A549 (cell line): ENCODE results near the gene KLK12. TPM values are rescaled to one million over a fixed set of nuclear protein-coding genes. Genes with fewer than 3 reads are reported as not detected.

Source experiments
- ATAC-seq, 2 experiments: fragments of 200-7000 bp in 1 of 2; fragments of >200 bp in 1 of 2; cut with Nextera tagmentation in 1 of 2; cut with Tn5 transposase in 1 of 2; 3 replicates each; pipeline versions ENCODE4 v1.8.0 to v1.9.1; 2018 to 2020; ENCODE audit warnings: mild to moderate bottlenecking in 1 of 2, moderate library complexity in 1 of 2
- CTCF ChIA-PET: fragments of 300-600 bp; sonication (Branson Sonifier 250); formaldehyde crosslinking; extraction: SDS; loops from one replicate; lab custom pipeline; 2021; ENCODE audit warnings: antibody characterized with exemption, inconsistent platforms; lab: Yijun Ruan, JAX
- POLR2A ChIA-PET: fragments of 350-600 bp; formaldehyde crosslinking; extraction: SDS; loops from one replicate; lab custom pipeline; 2021; ENCODE audit warnings: antibody characterized with exemption, inconsistent platforms; lab: Yijun Ruan, JAX
- DNase-seq, 2 experiments: peaks; one replicate each; pipeline versions ENCODE4 v3.0.0 to v3.0.0-alpha.2; 2011 to 2016; ENCODE audit warnings: low read depth in 1 of 2, low spot score in 1 of 2
- FAIRE-seq: peaks from 2 replicates; lab custom pipeline; 2011; peaks lifted over from hg19 to GRCh38; lab: Jason Lieb, UNC
- H3K27ac ChIP-seq, 2 experiments: fragments of >200 bp; sonication (Bioruptor Twin); formaldehyde crosslinking; 3 replicates each; pipeline ENCODE4 v1.5.1; 2016 to 2017
- H3K4me1 ChIP-seq: fragments of >200 bp; sonication (Bioruptor Twin); formaldehyde crosslinking; 3 replicates; pipeline ENCODE4 v1.6.1; 2016
- H3K4me2 ChIP-seq: fragments of >200 bp; sonication (Bioruptor Twin); formaldehyde crosslinking; 3 replicates; pipeline ENCODE4 v1.6.1; 2016
- H3K4me3 ChIP-seq: fragments of >200 bp; sonication (Bioruptor Twin); formaldehyde crosslinking; 3 replicates; pipeline ENCODE4 v1.5.1; 2016
- H3K9me3 ChIP-seq: fragments of >200 bp; sonication (Bioruptor Twin); formaldehyde crosslinking; 3 replicates; pipeline ENCODE4 v1.6.1; 2016
- BHLHE40 ChIP-seq: IDR thresholded peaks from 2 replicates; pipeline ENCODE4 v1.6.1; 2012; ENCODE audit warnings: low read depth, low read length, inconsistent platforms
- CBX2 ChIP-seq: fragments of 200-600 bp; sonication (generic); IDR thresholded peaks from 2 replicates; pipeline ENCODE4 v1.6.1; 2016; ENCODE audit warnings: low read depth, mild to moderate bottlenecking, borderline replicate concordance
- CBX8 ChIP-seq: fragments of 200-600 bp; sonication (generic); IDR thresholded peaks from 2 replicates; pipeline ENCODE4 v1.6.1; 2016
- CHD2 ChIP-seq: fragments of 150-350 bp; IDR thresholded peaks from 2 replicates; pipeline ENCODE4 v1.6.1; 2014; ENCODE audit warnings: low read length; ENCODE audit not compliant: partially characterized antibody
- EHMT2 ChIP-seq: fragments of 200-600 bp; sonication (generic); IDR thresholded peaks from 2 replicates; pipeline ENCODE4 v1.6.1; 2016; ENCODE audit warnings: antibody characterized with exemption, low read depth, mild to moderate bottlenecking, moderate library complexity
- ELK1 ChIP-seq: fragments of 150-350 bp; IDR thresholded peaks from 2 replicates; pipeline ENCODE4 v1.6.1; 2014; ENCODE audit warnings: low read depth, mild to moderate bottlenecking, low read length
- ESRRA ChIP-seq: fragments of 150-350 bp; IDR thresholded peaks from 2 replicates; pipeline ENCODE4 v1.6.1; 2014; ENCODE audit warnings: mild to moderate bottlenecking, low read length, borderline replicate concordance
- GATA3 ChIP-seq: IDR thresholded peaks from 2 replicates; pipeline ENCODE4 v1.6.1; 2012; ENCODE audit warnings: borderline replicate concordance
- HDAC2 ChIP-seq: fragments of 200-600 bp; sonication (generic); IDR thresholded peaks from 2 replicates; pipeline ENCODE4 v1.6.1; 2016
- HMGXB4 ChIP-seq: fragments of 250-450 bp; sonication (Bioruptor Pico); IDR thresholded peaks from 2 replicates; pipeline ENCODE4 v1.5.0; 2021; ENCODE audit warnings: mild to moderate bottlenecking, moderate library complexity, borderline replicate concordance
- HOXB5 ChIP-seq: fragments of 250-450 bp; sonication (Bioruptor Pico); IDR thresholded peaks from 2 replicates; pipeline ENCODE4 v1.5.0; 2020; ENCODE audit warnings: mild to moderate bottlenecking, moderate library complexity
- JUNB ChIP-seq: fragments of >200 bp; sonication (Bioruptor Twin); formaldehyde crosslinking; IDR thresholded peaks from 2 replicates; pipeline ENCODE4 v1.6.1; 2016
- MAFK ChIP-seq: fragments of 450-650 bp; IDR thresholded peaks from 2 replicates; pipeline ENCODE4 v1.6.1; 2014; ENCODE audit not compliant: partially characterized antibody
- MAX ChIP-seq: IDR thresholded peaks from 2 replicates; pipeline ENCODE4 v1.6.1; 2012
- NFE2L2 ChIP-seq: fragments of 150-350 bp; conservative IDR thresholded peaks from 2 replicates; pipeline ENCODE4 v1.6.1; 2014; ENCODE audit warnings: low read length
- PBX3 ChIP-seq: IDR thresholded peaks from 2 replicates; pipeline ENCODE4 v1.6.1; 2012
- PHF8 ChIP-seq: fragments of 200-600 bp; sonication (generic); IDR thresholded peaks from 2 replicates; pipeline ENCODE4 v1.6.1; 2016; ENCODE audit warnings: low read depth, mild to moderate bottlenecking, antibody characterized with exemption, moderate library complexity, borderline replicate concordance
- POLR2AphosphoS2 ChIP-seq: conservative IDR thresholded peaks from 2 replicates; pipeline ENCODE4 v1.6.1; 2012; ENCODE audit warnings: low read length, improper control_type of control experiment, inconsistent platforms
- RAD21 ChIP-seq, 2 experiments: fragments of >200 bp in 1 of 2; sonication (Bioruptor Twin) in 1 of 2; formaldehyde crosslinking in 1 of 2; IDR thresholded peaks in 1 of 2; conservative IDR thresholded peaks in 1 of 2; 2 replicates in 1 of 2; 3 replicates in 1 of 2; pipeline ENCODE4 v1.6.1; 2012 to 2018; ENCODE audit warnings: inconsistent platforms in 1 of 2
- RCOR1 ChIP-seq: fragments of 150-350 bp; IDR thresholded peaks from 2 replicates; pipeline ENCODE4 v1.6.1; 2014; ENCODE audit warnings: antibody characterized with exemption, low read length, low read depth
- REST ChIP-seq: fragments of 200-600 bp; sonication (generic); IDR thresholded peaks from 2 replicates; pipeline ENCODE4 v1.6.1; 2016; ENCODE audit warnings: antibody characterized with exemption, mild to moderate bottlenecking, moderate library complexity
- RNF2 ChIP-seq: fragments of 200-600 bp; sonication (generic); IDR thresholded peaks from 2 replicates; pipeline ENCODE4 v1.6.1; 2016; ENCODE audit warnings: low read depth, mild to moderate bottlenecking, antibody characterized with exemption, moderate library complexity, borderline replicate concordance
- TP53 ChIP-seq: fragments of 250-450 bp; sonication (Bioruptor Pico); IDR thresholded peaks from 2 replicates; pipeline ENCODE4 v1.5.0; 2021; ENCODE audit warnings: mild to moderate bottlenecking, moderate library complexity
- USF2 ChIP-seq: fragments of 450-650 bp; IDR thresholded peaks from 2 replicates; pipeline ENCODE4 v1.6.1; 2014; ENCODE audit warnings: antibody characterized with exemption
- WGBS: methylation state at CpG from one replicate; pipeline ENCODE4 v1.1.6; 2017; ENCODE audit errors: missing lambda C conversion rate; 5-methylcytosine and 5-hydroxymethylcytosine counted together
- polyA plus RNA-seq, 4 experiments: library from polyadenylated mRNA; depleted of rRNA in 3 of 4; stranded (reverse); fragments of >200 nt; fragmentation: RNase III in 1 of 4; extraction: RNeasy Plus Mini Kit Qiagen cat#74134 plus additional on column Dnase treatment in 1 of 4; gene quantifications; 2 replicates in 3 of 4; 3 replicates in 1 of 4; pipeline ENCODE4 v1.2.3, GENCODE V29; 2011 to 2017

KLK12 gene
- polyA plus RNA-seq, 2 of the 4 experiments (the other 2 are of a cell fraction) = not detected

- H3K27ac ChIP-seq = no peak within 1 kb of the TSS
- TF ChIP-seq CBX8 = no peak
- no peak for TF ChIP-seq GATA3
- TF ChIP-seq REST = no peak
- TF ChIP-seq HMGXB4 (CRISPR knock-in tag) = no peak
- TF ChIP-seq ESRRA = no peak
- TF ChIP-seq NFE2L2 = no peak
- TF ChIP-seq RCOR1 = no peak
- TF ChIP-seq PBX3 = no peak
- no peak for TF ChIP-seq HDAC2
- no peak for TF ChIP-seq USF2
- TF ChIP-seq JUNB = no peak
- no peak for TF ChIP-seq MAFK
- TF ChIP-seq CHD2 = no peak
- no peak for TF ChIP-seq EHMT2
- TF ChIP-seq RAD21 (conservative IDR thresholded peaks at IDR 0.05 in 1 of 2, IDR thresholded peaks at IDR 0.05 in 1 of 2) = no peak
- no peak for TF ChIP-seq CBX2
- no peak for TF ChIP-seq BHLHE40
- TF ChIP-seq POLR2AphosphoS2 = no peak
- TF ChIP-seq, all 56 proteins: peak for 0
- 28% methylated on average over 25 of the region's 28 CpGs for WGBS
- Histone ChIP-seq H3K4me2 (peak within 1 kb of the TSS; percentile 19; the same call in 2 of the 3 replicates), H3K4me3 (no peak within 1 kb of the TSS), H3K9me3 (no peaks in the 10 kb centered on the region), H3K4me1 (peaks cover 8% of the 10 kb centered on the region; the same call in 2 of the 3 replicates)
- ChIA-PET POLR2A (no interaction called here), CTCF (no interaction called here)
- ATAC-seq (no peak), FAIRE-seq (no peak), DNase-seq (no peak)
Observed at GRCh38 chr19:50983625-50984292, 51.0 kb downstream of the KLK12 start, which contains the start of gene KLK7. TSS of gene KLK7 (minus strand) at chr19:50983917. CDS start at chr19:50982399, 1,518 bp downstream.

GRCh38 chr19:50982186-50982585, 52.6 kb downstream of the KLK12 start:
- Histone ChIP-seq H3K4me2 (no peak overlapping the region), H3K4me1 (peaks cover 10% of the 10 kb centered on the region; the same call in 2 of the 3 replicates), H3K4me3 (no peak overlapping the region), H3K27ac (no peak overlapping the region), H3K9me3 (no peaks in the 10 kb centered on the region)
- ChIA-PET POLR2A (no interaction called here), CTCF (interaction anchor here (0.9 kb wide), 1 partner anchor 278 kb away, joined by 3 read pairs; no protein-coding TSS in a partner anchor)
- ATAC-seq (peak; percentile 55), FAIRE-seq (no peak), DNase-seq (no peak)
- WGBS = 77% methylated on average over 4 of the region's 4 CpGs
- no peak for TF ChIP-seq ESRRA
- TF ChIP-seq POLR2AphosphoS2 = no peak
- TF ChIP-seq ELK1 = no peak
- no peak for TF ChIP-seq MAX
- TF ChIP-seq REST = no peak
- TF ChIP-seq HOXB5 (CRISPR knock-in tag) = no peak
- TF ChIP-seq RNF2 = no peak
- no peak for TF ChIP-seq TP53 (CRISPR knock-in tag)
- no peak for TF ChIP-seq PHF8
